Activated B cell treated with CpG ODN at 0.5 μM for 24 hours (primary cell): ENCODE results near the gene MAD1L1. TPM values are rescaled to one million over a fixed set of nuclear protein-coding genes. Genes with fewer than 3 reads are reported as not detected.

Experiments
- ATAC-seq: fragments of 200-7000 bp; cut with Tn5 transposase; one replicate; pipeline ENCODE4 v1.10.0; 2021; ENCODE audit warnings: low read depth, mild to moderate bottlenecking, moderate library complexity
- CTCF ChIA-PET: fragments of 350-600 bp; sonication (Branson Sonifier 250); formaldehyde crosslinking; loops from one replicate; lab custom pipeline; 2021; ENCODE audit warnings: antibody characterized with exemption; lab: Charles Lee
- POLR2A ChIA-PET: fragments of 350-600 bp; sonication (Branson Sonifier 250); formaldehyde crosslinking; loops from one replicate; lab custom pipeline; 2021; ENCODE audit warnings: antibody characterized with exemption; lab: Charles Lee
- DNase-seq: peaks from one replicate; pipeline ENCODE4 v3.0.0; 2022
- H3K27ac Mint-ChIP-seq: one replicate; pipeline ENCODE4 v1.8.0; 2020; ENCODE audit warnings: mixed read lengths
- H3K27me3 Mint-ChIP-seq: one replicate; pipeline ENCODE4 v1.8.0; 2021; ENCODE audit warnings: mixed read lengths
- H3K36me3 Mint-ChIP-seq: one replicate; pipeline ENCODE4 v1.8.0; 2021; ENCODE audit warnings: low read depth, mixed read lengths
- H3K4me1 Mint-ChIP-seq: one replicate; pipeline ENCODE4 v1.8.0; 2021; ENCODE audit warnings: mixed read lengths
- H3K4me3 Mint-ChIP-seq: one replicate; pipeline ENCODE4 v1.8.0; 2020; ENCODE audit warnings: mild to moderate bottlenecking, mixed read lengths
- H3K9me3 Mint-ChIP-seq: one replicate; pipeline ENCODE4 v1.8.0; 2020; ENCODE audit warnings: mixed read lengths
- CTCF ChIP-seq: fragments of 200-600 bp; IDR thresholded peaks from one replicate; pipeline ENCODE4 v1.8.0; 2022; ENCODE audit warnings: antibody characterized with exemption, mild to moderate bottlenecking
- intact Hi-C: fragments of 100-400 bp; cut with micrococcal nuclease; formaldehyde crosslinking; loops from one replicate; pipeline ENCODE4 v1.15.1; 2024
- total RNA-seq: library from RNA; stranded (reverse); gene quantifications from 2 replicates; pipeline ENCODE4 v1.2.3, GENCODE V29; 2022

MAD1L1 gene
- total RNA-seq, 1 donor from 2014 or later: 54.6 TPM

GRCh38 chr7:2201686-2202360 is 30.9 kb downstream of the MAD1L1 start:
- Mint-ChIP-seq H3K9me3 (no peaks in the 10 kb centered on the region), H3K4me3 (no peak overlapping the region), H3K36me3 (peaks cover 32% of the 10 kb centered on the region), H3K27me3 (no peaks in the 10 kb centered on the region), H3K4me1 (peaks cover 15% of the 10 kb centered on the region), H3K27ac (no peak overlapping the region)
- POLR2A ChIA-PET: interaction anchor here (0.6 to 1.1 kb wide), 2 partner anchors 40 to 139 kb away, joined by 3 to 6 read pairs; no protein-coding TSS in a partner anchor
- intact Hi-C loops: no loop called here
- CTCF ChIA-PET: no interaction called here
- DNase-seq (peak; percentile 9), ATAC-seq (no peak)
- TF ChIP-seq CTCF: no peak

- intact Hi-C loops: no loop called here
- Mint-ChIP-seq H3K36me3 (peaks cover 34% of the 10 kb centered on the region), H3K4me1 (peaks cover 15% of the 10 kb centered on the region), H3K27me3 (no peaks in the 10 kb centered on the region), H3K27ac (no peak overlapping the region), H3K4me3 (no peak overlapping the region), H3K9me3 (no peaks in the 10 kb centered on the region)
- POLR2A ChIA-PET: interaction anchor here (1.1 kb wide), 1 partner anchor 40 kb away, joined by 3 read pairs; no protein-coding TSS in a partner anchor
- no peak for TF ChIP-seq CTCF
- ATAC-seq (no peak), DNase-seq (peak; percentile 7)
- CTCF ChIA-PET: no interaction called here
Observed at GRCh38 chr7:2201128-2201527, 31.6 kb downstream of the MAD1L1 start.

- DNase-seq: no peak
- no peaks in the 10 kb centered on the region for H3K27me3 Mint-ChIP-seq
- ChIA-PET POLR2A (no interaction called here), CTCF (no interaction called here)
- intact Hi-C loops: no loop called here
- H3K36me3 Mint-ChIP-seq: peaks cover 39% of the 10 kb centered on the region
- H3K4me3 Mint-ChIP-seq: no peak overlapping the region
- no peak for TF ChIP-seq CTCF
- H3K4me1 Mint-ChIP-seq: peaks cover 15% of the 10 kb centered on the region
- no peak for ATAC-seq
- H3K9me3 Mint-ChIP-seq: no peaks in the 10 kb centered on the region
- no peak overlapping the region for H3K27ac Mint-ChIP-seq
Observed at GRCh38 chr7:2200584-2200980, 32.2 kb downstream of the MAD1L1 start.

GRCh38 chr7:2199956-2200583 is 32.7 kb downstream of the MAD1L1 start:
- intact Hi-C loops: no loop called here
- ChIA-PET CTCF (no interaction called here), POLR2A (no interaction called here)
- ATAC-seq (no peak), DNase-seq (no peak)
- Mint-ChIP-seq H3K27ac (no peak overlapping the region), H3K4me3 (no peak overlapping the region), H3K9me3 (no peaks in the 10 kb centered on the region), H3K36me3 (peaks cover 43% of the 10 kb centered on the region), H3K4me1 (peaks cover 15% of the 10 kb centered on the region), H3K27me3 (no peaks in the 10 kb centered on the region)
- no peak for TF ChIP-seq CTCF

GRCh38 chr7:2199528-2199927 is 33.2 kb downstream of the MAD1L1 start:
- intact Hi-C loops: no loop called here
- ChIA-PET POLR2A (no interaction called here), CTCF (no interaction called here)
- Mint-ChIP-seq H3K27me3 (no peaks in the 10 kb centered on the region), H3K4me3 (no peak overlapping the region), H3K9me3 (no peaks in the 10 kb centered on the region), H3K27ac (no peak overlapping the region), H3K36me3 (peaks cover 43% of the 10 kb centered on the region), H3K4me1 (peaks cover 15% of the 10 kb centered on the region)
- ATAC-seq: no peak
- DNase-seq: no peak
- no peak for TF ChIP-seq CTCF
